ENCODE measurements around the gene LLGL1.

The LLGL1 gene

GRCh38 chr17:18201108-18201507 is 24.3 kb upstream of the LLGL1 start (continued):
- TF ChIP-seq ARNTL (CRISPR knock-in tag; IDR thresholded peaks at IDR 0.05; ENCODE audit: borderline replicate concordance, low read depth) (no peak), ISL1 (CRISPR knock-in tag; IDR thresholded peaks at IDR 0.05) (no peak), ZNF8 (CRISPR knock-in tag; IDR thresholded peaks at IDR 0.05) (no peak), SNAI2 (CRISPR knock-in tag; IDR thresholded peaks at IDR 0.05) (no peak), PPARA (CRISPR knock-in tag; IDR thresholded peaks at IDR 0.05; ENCODE audit: borderline replicate concordance) (no peak), ESRRG (CRISPR knock-in tag; IDR thresholded peaks at IDR 0.05) (no peak), TOX (CRISPR knock-in tag; IDR thresholded peaks at IDR 0.05; ENCODE audit: borderline replicate concordance) (no peak)
- TF ChIP-seq, protein P1, sequence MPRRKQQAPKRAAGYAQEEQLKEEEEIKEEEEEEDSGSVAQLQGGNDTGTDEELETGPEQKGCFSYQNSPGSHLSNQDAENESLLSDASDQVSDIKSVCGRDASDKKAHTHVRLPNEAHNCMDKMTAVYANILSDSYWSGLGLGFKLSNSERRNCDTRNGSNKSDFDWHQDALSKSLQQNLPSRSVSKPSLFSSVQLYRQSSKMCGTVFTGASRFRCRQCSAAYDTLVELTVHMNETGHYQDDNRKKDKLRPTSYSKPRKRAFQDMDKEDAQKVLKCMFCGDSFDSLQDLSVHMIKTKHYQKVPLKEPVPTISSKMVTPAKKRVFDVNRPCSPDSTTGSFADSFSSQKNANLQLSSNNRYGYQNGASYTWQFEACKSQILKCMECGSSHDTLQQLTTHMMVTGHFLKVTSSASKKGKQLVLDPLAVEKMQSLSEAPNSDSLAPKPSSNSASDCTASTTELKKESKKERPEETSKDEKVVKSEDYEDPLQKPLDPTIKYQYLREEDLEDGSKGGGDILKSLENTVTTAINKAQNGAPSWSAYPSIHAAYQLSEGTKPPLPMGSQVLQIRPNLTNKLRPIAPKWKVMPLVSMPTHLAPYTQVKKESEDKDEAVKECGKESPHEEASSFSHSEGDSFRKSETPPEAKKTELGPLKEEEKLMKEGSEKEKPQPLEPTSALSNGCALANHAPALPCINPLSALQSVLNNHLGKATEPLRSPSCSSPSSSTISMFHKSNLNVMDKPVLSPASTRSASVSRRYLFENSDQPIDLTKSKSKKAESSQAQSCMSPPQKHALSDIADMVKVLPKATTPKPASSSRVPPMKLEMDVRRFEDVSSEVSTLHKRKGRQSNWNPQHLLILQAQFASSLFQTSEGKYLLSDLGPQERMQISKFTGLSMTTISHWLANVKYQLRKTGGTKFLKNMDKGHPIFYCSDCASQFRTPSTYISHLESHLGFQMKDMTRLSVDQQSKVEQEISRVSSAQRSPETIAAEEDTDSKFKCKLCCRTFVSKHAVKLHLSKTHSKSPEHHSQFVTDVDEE (CRISPR knock-in tag; IDR thresholded peaks at IDR 0.05) = no peak

DNA sequence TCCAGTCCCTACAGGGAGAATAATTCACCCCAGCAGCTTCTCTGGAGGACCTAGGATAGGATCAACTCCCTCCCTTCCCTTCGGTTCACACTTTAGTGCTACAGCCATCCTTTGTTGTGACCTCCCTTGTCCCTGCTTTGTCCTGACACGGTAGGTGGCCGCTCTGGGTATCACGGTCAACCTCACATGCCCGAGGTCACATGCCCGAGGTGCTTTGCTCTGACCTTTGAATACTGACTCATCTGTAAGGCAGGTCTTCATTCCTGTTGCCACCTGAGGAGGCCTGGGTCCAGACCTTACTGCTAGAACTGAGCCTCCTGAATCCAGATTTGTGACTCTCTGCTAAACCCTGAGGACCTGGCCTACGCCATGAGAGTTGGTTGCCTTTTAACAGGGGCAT is 22.1 kb upstream of the LLGL1 start:
- ATAC-seq = no peak
- TF ChIP-seq ISL1 (CRISPR knock-in tag; IDR thresholded peaks at IDR 0.05) = no peak
- TF ChIP-seq PATZ1 (CRISPR knock-in tag; IDR thresholded peaks at IDR 0.05; ENCODE audit: borderline replicate concordance) = no peak
- TF ChIP-seq GLIS3 (CRISPR knock-in tag; IDR thresholded peaks at IDR 0.05) = no peak
- no peak for TF ChIP-seq ZC3H10 (CRISPR knock-in tag; IDR thresholded peaks at IDR 0.05)
- no peak for TF ChIP-seq ZFP3 (CRISPR knock-in tag; IDR thresholded peaks at IDR 0.05)
- TF ChIP-seq, protein P2, sequence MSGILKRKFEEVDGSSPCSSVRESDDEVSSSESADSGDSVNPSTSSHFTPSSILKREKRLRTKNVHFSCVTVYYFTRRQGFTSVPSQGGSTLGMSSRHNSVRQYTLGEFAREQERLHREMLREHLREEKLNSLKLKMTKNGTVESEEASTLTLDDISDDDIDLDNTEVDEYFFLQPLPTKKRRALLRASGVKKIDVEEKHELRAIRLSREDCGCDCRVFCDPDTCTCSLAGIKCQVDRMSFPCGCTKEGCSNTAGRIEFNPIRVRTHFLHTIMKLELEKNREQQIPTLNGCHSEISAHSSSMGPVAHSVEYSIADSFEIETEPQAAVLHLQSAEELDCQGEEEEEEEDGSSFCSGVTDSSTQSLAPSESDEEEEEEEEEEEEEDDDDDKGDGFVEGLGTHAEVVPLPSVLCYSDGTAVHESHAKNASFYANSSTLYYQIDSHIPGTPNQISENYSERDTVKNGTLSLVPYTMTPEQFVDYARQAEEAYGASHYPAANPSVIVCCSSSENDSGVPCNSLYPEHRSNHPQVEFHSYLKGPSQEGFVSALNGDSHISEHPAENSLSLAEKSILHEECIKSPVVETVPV (CRISPR knock-in tag; IDR thresholded peaks at IDR 0.05) = no peak
- no peak for TF ChIP-seq ZNF565 (CRISPR knock-in tag; conservative IDR thresholded peaks at IDR 0.05; ENCODE audit: low read depth)
- no peak for TF ChIP-seq ZNF70 (CRISPR knock-in tag; IDR thresholded peaks at IDR 0.05)
- no peak for TF ChIP-seq ZNF8 (CRISPR knock-in tag; IDR thresholded peaks at IDR 0.05)
- no peak for TF ChIP-seq ARNTL (CRISPR knock-in tag; IDR thresholded peaks at IDR 0.05; ENCODE audit: borderline replicate concordance, low read depth)
- TF ChIP-seq CSDC2 (CRISPR knock-in tag; IDR thresholded peaks at IDR 0.05) = no peak
- no peak for TF ChIP-seq TOX (CRISPR knock-in tag; IDR thresholded peaks at IDR 0.05; ENCODE audit: borderline replicate concordance)
- no peak for TF ChIP-seq PPARA (CRISPR knock-in tag; IDR thresholded peaks at IDR 0.05; ENCODE audit: borderline replicate concordance)

- ATAC-seq = no peak
Measured at GRCh38 chr17:18205861-18206260, 19.6 kb upstream of the LLGL1 start.

More at GRCh38 chr17:18205861-18206260, 19.6 kb upstream of the LLGL1 start:
- TF ChIP-seq ISL1 (CRISPR knock-in tag; IDR thresholded peaks at IDR 0.05) (no peak), ESRRG (CRISPR knock-in tag; IDR thresholded peaks at IDR 0.05) (no peak), PPARA (CRISPR knock-in tag; IDR thresholded peaks at IDR 0.05; ENCODE audit: borderline replicate concordance) (no peak), TOX (CRISPR knock-in tag; IDR thresholded peaks at IDR 0.05; ENCODE audit: borderline replicate concordance) (no peak), CREB5 (CRISPR knock-in tag; IDR thresholded peaks at IDR 0.05; ENCODE audit: low read depth) (no peak), ZNF565 (CRISPR knock-in tag; conservative IDR thresholded peaks at IDR 0.05; ENCODE audit: low read depth) (no peak)
- TF ChIP-seq, protein P3, sequence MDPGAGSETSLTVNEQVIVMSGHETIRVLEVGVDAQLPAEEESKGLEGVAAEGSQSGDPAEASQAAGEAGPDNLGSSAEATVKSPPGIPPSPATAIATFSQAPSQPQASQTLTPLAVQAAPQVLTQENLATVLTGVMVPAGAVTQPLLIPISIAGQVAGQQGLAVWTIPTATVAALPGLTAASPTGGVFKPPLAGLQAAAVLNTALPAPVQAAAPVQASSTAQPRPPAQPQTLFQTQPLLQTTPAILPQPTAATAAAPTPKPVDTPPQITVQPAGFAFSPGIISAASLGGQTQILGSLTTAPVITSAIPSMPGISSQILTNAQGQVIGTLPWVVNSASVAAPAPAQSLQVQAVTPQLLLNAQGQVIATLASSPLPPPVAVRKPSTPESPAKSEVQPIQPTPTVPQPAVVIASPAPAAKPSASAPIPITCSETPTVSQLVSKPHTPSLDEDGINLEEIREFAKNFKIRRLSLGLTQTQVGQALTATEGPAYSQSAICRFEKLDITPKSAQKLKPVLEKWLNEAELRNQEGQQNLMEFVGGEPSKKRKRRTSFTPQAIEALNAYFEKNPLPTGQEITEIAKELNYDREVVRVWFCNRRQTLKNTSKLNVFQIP (CRISPR knock-in tag; IDR thresholded peaks at IDR 0.05; ENCODE audit: borderline replicate concordance, low read depth) = no peak
